GM18873 (cell line): ENCODE measurements around the gene TOLLIP.

Experiments used
- ATAC-seq: cut with Tn5 transposase; IDR thresholded peaks from one replicate; pipeline ENCODE4 v1.9.1; 2021; ENCODE audit warnings: mild to moderate bottlenecking, moderate library complexity, moderate number of reproducible peaks; ENCODE audit not compliant: unreplicated experiment, low FRiP score

TOLLIP gene

DNA sequence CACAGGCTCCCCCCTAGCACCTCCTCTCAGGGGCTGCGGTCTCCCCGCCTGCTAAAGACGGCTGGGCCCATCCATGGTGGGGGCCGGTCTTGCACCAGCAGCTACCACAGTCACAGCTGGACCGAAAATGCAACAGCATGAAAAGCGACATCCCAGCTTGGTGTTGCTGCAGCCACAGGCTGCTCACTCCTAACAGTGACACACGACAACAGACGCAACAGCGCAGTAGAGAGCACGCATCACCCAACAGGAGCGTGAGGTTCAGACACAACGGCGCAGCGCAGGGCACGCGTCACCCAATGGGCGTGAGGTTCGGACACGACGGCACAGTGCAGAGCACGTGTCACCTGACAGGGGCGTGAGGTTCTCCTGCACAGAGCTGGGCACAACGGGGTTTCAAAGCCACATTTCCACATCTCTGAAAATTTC, 24.1 kb downstream of the TOLLIP start:
- ATAC-seq: no peak

DNA sequence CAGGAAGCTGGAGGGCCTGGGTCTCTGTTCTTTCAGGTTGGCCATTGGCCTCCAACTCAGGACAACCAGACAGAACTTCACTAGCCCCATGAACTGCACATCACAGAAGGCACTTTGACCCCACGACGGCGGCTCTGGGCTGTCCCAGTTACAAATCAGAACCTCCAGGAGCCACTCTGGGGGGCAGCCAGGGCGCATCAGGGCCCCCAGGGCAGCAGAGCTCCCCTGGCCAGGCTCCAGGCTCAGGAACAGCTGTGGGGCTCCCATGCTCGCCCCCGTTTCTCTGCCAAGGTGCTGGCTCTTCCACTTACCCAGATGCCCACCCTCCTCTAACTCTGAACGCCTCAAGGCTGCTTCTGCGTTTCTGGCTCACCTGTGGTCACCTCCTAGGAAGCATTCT, 25.5 kb downstream of the TOLLIP start:
- ATAC-seq: no peak

DNA sequence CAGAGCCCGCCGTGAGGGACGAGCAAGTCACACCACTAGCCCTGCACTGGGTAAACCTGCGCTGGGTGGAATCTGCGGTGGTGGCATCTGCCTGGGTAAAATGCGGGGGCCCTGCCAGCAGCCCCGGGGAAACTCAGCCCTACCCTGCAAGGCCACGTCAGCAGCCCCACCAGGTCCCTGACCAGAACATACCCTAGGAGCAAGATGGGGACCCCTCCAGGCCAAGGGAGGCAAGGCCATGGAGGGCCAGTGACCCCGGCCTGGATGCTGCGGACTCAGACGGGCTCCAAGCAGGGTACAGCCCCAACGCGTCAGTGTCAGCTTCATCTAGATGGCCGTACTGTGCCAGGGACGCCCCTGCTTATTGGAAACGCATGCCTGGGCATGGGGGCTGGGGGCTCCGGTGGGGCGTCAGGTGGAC, 26.3 kb downstream of the TOLLIP start:
- no peak for ATAC-seq

DNA sequence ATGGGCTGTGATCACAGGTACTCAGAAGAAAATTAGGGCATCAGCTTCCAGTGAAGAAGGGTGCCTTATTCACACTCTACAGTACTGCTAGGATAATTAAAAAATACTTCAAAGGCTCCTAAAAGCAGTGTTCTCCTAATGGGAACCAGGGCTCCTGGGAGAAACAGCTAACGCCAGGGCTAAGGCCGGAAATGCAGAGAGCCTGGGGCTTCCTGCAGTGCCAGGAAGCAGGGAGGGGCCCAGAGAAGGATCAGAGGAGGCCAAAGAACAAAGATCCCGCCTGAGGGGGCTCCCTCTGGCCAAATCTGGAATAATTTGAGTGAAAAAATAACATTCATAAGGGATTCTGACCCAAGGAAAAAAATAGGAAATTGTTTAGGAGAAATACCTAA, 27.5 kb downstream of the TOLLIP start:
- no peak for ATAC-seq

DNA sequence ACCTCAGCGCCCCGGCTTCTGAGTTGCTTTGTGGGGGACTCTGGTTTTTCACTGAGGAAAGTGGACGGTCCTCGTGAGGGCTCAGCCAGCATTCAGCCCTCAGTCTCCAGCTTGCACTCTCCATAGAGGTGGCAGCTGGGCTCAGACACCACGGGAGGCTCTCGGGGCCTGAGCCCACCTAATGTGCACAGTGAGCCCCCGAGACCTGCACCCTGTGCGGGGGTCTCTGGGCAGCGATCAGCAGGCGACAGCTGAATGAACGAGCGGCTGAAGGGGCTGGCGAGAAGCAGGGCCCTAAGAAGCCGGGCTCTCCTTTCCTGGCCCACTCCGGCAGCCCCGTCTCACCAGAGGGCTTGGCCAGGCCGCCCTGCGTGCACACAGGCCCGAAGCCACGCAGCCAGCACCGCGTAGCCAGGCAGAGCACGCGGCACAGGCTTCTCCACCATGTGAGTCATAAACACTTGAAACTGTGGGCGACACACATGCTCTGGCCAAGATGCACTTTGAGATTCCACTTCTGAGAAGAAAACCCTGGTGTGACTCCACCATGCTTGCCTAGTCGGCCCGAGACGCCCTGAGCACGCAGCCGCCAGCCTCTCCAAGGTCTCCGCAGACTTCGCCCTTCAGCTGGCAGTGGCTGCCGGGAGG, 28.0 kb downstream of the TOLLIP start:
- no peak for ATAC-seq

DNA sequence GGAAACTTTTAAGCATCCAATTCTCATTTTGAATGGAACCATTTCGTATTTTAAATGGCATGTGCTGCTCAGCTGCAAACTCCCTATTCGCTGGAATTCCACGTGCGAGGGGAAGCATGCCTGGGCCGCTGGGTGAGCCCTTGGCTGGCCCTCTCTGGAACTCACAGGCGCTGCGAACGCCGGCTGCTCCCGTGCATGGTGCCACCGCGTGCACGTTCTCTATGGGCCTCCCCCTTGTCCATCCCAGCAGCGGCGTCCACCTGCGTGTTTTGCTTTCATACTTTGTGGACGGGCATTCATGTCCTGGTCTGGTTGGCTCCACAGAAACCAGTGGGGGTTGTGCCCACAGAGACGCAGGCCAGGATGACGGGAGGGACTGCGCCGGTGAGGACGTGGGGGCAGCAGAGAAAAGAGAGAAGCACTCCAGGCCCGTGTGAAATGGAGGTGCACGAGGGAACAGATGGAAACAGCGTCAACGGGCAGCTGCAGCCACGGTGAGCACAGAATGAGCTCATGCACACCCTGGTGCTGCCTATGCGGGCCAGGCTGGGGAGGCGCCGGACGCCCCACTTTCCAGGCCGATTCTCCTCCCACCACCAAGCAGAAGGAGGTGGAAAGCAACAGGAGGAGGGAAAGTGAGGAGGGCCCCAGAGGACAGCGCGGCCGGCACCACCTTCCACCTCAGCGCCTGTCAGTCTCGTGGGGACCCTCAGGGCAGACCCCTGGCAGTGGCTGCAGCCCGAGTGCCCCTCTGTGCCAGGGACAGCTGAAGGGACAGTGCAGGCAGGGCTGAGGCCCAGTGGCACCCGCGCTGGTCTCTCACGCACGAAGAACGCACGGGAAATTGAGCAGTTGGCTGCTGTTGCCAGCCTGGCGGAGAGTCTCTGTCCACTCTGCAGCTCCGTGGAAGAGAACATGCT, 29.1 kb downstream of the TOLLIP start:
- ATAC-seq: no peak

DNA sequence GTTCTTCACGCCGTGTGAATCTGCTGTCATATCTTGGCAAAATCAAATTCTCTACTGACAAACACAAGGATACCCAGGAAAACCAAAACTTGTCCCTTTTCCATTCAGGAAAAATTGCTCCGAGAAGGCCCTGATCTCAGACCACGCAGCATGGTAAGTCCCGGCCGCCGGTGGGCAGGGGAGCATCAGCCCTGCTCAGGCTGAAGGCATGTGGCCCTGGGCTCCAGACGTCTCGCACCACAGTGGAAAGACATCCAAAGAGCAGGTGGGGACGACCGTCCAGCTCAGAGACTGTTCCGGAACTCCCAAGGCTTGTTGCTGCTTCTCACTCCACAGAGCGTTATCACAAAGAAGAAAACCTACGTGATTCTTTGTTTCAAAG, 29.8 kb downstream of the TOLLIP start:
- ATAC-seq: no peak

DNA sequence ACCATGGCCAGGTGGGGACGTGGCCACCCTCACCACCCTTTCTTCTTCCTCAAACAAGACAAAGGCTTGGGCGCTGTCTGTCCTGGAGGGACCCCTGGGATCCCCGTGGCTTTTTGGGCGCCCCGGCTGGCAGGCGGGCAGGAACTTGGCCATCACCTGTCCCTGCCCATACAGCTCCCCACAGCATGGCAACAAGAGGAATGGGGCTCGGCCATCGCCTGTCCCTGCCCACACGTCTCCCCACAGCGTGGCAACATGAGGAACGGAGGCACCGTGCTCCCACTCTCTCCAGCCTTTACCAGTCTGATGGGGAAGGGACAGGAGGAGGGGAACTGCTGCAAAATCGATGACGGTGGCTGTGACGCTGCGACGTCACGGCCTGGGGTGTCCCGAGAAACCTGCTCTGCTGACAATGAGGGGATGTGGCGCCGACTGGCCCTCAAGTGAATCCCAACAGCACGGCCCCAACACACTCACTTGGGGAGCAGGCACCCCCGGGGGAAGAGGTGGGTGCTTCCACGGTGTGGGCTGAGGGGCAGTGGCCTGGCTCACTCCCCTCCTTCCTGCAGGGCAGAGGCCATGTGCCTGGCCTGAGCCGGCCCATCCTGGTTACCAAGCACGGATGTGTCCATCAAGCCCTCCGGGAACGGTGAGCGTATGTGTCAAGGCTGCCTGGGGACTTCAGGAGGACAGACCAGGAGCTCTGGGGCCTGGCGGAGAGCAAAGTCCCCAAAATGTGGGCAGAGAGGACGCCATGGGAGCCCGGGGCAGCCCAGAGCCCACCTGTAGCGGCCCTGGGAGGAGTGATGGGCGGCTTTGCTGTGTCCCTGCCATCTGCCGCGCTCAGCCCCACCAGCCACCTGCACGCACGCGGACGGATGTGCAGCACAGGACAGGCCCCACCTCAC, 30.4 kb downstream of the TOLLIP start:
- ATAC-seq: no peak

DNA sequence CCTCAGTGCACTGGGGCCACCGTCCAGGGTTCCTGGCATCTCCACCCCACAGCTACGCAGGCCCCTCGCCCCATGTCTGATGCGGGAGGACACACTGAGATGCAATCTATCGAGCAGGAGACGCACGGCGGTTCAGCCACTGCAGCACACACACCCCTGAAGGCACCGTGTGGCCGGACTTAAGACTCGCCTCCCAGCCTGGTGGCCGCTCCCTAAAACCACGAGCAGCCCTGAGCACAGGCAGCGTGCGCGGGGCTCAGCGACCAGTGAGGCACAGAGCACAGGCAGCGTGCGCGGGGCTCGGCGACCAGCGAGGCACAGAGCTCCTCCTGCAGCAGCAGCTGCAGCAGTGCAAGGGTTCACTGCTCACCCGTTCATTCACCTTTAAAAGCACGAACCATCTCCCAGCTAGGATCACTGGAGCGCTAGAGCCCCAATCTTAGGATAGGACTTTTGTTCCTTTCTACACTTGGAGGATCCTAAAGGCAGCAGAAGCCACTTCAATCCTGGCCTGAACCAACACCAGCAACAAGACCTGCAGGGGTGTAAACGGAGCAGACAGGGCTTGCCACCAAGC, 31.4 kb downstream of the TOLLIP start:
- ATAC-seq: no peak

DNA sequence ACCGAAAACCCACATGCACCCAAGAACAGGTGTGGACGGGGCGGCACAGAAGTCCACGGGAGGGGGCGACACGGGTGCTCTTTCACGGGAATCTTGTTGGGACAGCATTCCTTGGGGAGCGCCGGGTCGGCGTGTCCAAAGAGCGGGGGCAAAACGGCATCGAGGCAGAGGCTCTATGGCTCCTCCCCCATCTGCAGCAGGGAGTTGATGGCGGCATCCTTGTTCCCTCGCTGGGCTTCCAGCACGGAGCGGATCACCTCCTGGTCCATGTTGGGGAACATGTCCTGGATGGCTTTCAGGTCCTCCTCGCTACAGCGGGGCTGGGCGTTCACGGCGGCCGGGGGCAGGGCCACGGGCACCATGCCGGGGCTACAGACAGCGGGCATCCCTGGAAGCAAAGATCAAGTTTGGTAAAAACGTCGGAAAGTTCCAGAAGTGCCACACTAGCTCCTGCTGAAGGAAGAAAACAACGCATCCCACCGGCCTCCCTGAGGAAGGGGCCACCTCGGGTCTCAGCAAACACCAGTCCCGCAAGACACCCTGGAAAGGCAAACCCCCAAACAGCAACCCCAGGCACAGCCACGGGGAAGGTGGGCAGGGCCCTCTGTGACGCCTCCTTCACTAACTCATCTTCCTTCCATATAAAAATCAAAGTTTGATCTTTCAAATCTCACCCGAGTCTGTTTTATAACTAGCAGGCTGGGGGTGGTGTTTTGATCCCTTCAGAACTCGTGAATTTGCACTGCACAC, 32.4 kb downstream of the TOLLIP start:
- no peak for ATAC-seq

DNA sequence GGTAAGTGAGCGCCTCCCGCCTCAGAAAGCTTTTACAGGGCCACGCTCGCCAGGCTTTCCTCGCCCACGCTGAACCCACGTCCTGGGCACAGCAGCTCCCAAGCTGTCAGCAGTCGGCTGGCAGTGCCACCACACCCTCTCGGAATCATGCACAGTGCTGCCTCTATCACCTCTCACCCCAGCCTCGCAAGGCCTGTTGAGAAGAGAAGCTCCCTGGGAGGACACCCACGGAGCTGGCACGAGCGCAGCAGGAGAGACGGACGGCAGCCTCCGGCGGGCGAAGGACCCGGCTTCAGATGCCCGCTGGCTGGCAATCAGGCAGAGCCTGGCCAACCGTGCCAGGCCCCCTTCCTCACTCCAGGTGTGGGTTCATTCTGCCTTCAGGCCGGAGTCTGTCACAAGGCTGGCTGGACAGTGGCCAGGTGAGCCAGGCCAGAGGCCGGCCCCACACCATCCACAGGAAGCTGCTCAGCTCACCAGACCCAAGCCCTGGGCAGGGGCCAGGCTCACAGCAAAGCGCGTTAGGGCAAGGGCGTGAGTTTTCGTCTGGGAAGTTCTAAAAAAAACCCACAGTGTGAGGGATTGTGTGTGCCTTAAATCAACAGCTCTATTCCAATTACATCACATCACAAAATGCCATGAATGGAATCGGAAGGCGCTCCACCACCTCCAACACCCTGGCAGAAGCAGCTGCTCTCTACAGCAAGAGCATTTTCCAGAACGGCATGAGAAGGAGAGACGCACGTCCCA, 33.2 kb downstream of the TOLLIP start:
- ATAC-seq: no peak

DNA sequence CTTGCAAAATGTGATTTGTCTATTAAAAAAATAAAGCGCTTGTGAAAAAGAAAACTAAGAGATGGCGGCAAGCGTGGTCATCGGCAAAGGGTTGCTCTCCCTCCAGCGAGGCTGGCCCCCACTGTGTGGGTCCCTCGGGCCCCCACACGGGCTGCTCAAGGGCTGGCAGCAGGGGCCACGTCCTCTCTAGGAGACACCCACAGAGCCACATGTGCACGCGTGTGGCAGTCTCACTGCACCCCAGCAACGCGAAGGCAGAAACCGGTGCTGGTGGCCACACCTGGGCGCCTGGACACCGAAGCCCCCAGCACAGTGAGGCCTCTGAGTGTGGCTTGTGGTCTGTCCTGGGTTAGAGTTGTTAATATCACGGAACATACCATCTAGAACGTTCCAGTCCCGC, 34.4 kb downstream of the TOLLIP start:
- no peak for ATAC-seq

DNA sequence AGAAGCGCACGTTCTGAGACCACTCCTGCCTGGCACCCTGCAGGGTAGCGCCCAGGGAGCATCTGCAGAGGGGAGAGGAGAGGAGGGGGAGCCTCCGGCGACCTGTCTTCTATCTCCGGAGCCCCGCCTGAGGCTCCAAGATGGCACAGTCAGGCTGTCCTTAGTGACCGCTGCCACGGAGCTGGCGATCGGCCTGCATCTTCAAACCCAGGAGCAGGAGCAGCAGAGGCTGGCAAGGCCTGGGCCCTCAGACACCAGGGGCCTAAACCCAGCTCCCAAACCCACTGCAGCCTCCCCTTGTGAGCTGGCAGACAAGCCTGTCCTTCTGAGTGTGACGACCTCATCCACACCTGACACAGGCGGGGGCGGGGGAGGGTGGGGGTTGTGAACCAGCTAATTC, 34.9 kb downstream of the TOLLIP start:
- ATAC-seq: no peak

DNA sequence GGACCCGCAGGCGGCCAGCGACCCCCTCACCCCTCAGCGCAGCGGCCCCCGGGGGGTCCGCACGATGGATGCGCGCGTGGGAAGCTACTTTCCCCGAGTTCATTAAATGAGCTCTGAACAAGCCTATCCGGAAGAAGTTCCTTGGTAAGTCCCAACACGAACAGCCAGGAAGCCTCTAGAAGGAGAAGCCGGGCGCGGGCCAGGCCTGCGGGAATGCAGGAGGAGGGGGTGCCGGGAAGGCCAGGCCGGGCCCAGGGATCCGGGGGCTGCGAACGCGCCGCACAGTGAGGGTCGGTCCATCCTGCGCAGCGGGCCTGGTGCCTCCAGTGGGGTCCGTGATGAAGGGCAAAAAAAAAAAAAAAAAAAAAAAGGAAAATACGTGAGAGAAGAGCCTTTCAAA, 36.9 kb downstream of the TOLLIP start:
- no peak for ATAC-seq

DNA sequence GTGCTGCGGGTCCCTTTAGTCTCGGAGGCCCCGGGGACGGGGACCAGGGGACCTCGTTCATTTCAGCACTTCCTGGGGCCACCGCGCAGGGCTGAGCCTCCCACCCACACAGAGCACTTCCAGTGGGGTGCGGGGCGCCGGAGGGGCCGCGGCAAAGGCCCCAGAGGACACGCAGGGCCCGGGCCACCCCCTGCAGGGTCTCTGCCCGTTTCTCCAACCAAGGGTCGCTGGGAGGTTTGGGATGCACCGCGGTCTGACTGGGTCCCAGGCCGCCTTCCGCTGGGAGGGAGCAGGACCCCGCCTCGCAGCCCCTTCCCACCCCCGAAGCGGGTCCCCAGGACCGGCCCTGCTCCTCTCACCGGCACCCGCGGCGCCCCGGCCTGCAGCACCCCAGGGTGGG, 37.5 kb downstream of the TOLLIP start:
- ATAC-seq: no peak

DNA sequence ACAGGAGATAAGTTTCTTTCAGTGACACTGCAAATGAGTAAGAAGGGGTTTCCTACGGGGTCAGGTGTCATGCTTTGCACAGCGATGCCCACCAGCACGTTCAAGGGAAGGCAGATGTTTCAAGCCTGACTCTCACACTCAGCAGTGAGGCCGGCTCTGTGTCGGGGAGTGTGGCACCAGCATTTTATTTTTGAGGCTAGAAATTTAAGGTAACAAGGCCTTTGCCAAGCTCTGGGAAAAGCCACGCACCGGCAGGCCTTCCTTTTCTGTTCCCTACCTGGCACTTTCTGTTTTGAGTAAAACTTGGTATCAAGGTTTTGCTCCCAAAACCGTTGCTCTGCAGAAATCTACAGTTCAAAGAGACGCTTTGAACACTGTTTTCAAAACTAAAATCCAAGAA, 38.0 kb downstream of the TOLLIP start:
- ATAC-seq: no peak

DNA sequence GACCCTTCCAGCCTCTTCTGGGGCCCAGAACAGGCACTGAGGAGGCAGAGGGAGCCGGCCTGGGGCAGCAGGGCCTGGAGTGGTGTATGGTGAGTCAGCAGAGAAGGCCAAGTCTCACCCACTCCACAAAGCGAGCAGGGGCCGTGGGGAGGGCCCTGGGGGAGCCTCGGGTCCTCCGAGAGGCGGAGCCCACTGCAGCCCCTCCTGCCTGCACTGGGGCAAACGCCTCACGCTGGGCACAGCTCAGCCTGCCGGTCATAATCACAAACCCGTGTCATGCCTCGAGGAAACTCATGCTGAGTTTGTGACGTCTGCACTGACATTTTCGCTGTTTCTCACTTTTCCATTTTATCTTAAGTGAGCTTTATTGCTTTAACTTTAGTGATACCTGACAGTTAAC, 38.4 kb downstream of the TOLLIP start:
- no peak for ATAC-seq

DNA sequence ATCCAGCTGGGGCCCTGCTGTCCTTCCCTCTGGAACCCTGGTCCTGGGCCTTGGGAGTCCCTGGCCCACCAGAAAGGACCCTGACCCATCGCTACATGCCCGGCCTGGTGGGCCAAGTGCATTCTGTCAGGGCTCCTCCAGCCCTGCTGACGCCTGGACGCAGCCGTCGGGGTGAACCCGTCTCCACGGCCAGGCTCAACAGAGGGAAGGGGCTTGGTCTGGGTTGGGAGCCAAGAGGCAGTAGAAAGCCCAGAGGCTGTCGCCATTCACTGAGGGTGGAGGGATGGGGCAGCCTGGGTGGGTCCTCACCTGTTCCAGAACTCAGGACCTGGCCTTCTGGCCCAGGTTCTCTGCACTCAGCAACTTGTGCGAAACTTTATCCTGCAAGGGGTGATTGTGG, 39.0 kb downstream of the TOLLIP start:
- ATAC-seq: no peak

DNA sequence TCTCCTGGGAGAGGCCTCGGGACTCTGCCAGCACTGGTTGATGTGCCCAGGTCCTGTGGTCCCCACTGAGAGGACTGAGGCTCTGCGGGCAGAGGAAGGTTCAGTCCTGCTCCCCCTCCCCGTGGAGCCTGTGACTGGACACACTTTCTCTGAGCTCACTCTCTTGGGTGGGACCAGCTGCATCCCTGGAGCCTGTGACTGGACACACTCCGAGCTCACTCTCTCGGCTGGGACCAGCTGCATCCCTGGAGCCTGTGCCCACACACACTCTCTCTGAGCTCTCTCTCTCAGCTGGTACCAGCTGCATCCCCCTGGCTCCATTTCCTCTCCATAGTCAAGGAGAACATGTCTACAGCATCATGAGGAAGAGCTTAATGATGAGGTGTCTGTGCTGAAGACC, 39.5 kb downstream of the TOLLIP start:
- no peak for ATAC-seq
